SK-N-SH treated with all-trans-retinoic acid at 6 μM for 48 hours (cell line): Measurements from ENCODE around the gene TRPC6.

Experiments
- ARNTL ChIP-seq: fragments of 450-650 bp; formaldehyde crosslinking; IDR thresholded peaks from 2 replicates; pipeline ENCODE4 v1.5.0; 2020; ENCODE audit warnings: low read depth, mild to moderate bottlenecking, moderate library complexity, borderline replicate concordance
- CSRNP3 ChIP-seq: fragments of 250-450 bp; sonication (Bioruptor Pico); IDR thresholded peaks from 2 replicates; pipeline ENCODE4 v1.5.1; 2021; ENCODE audit warnings: mild to moderate bottlenecking, moderate library complexity
- PATZ1 ChIP-seq: fragments of 250-450 bp; sonication (Bioruptor Pico); IDR thresholded peaks from 2 replicates; pipeline ENCODE4 v1.8.0; 2020; ENCODE audit warnings: mild to moderate bottlenecking, moderate library complexity, borderline replicate concordance
- ZFP30 ChIP-seq: fragments of 450-650 bp; formaldehyde crosslinking; IDR thresholded peaks from 2 replicates; pipeline ENCODE4 v1.5.0; 2022; ENCODE audit warnings: mild to moderate bottlenecking, moderate library complexity

- TF ChIP-seq PATZ1 (CRISPR knock-in tag) = no peak
- TF ChIP-seq ARNTL (CRISPR knock-in tag) = no peak
- no peak for TF ChIP-seq CSRNP3 (CRISPR knock-in tag)
- TF ChIP-seq ZFP30 (CRISPR knock-in tag) = no peak
Observed at GRCh38 chr11:101523634-101524260, 60.1 kb downstream of the TRPC6 start.
